Amniotic epithelial cell (primary cell): ENCODE measurements around the gene DNPEP.

ENCODE experiments used
- DNase-seq: peaks from one replicate; pipeline ENCODE4 v3.0.0-alpha.2; 2010; ENCODE audit warnings: low read depth

Gene DNPEP

GRCh38 chr2:219387306-219388120, at the start of gene DNPEP:
Gene DNPEP, minus strand, starts transcription at chr2:219387912. Its CDS starts 118 bp downstream, at chr2:219387794.
- peak; percentile 81 for DNase-seq

GRCh38 chr2:219437141-219437540, 49.4 kb upstream of the DNPEP start:
- DNase-seq: no peak

GRCh38 chr2:219436491-219436890, 48.8 kb upstream of the DNPEP start:
- DNase-seq: no peak

GRCh38 chr2:219435701-219436100, 48.0 kb upstream of the DNPEP start:
- DNase-seq: no peak

- DNase-seq: no peak
Observed at GRCh38 chr2:219434718-219435525, 47.2 kb upstream of the DNPEP start, which contains the start of gene SPEG. Gene SPEG, plus strand, starts transcription at chr2:219434843. Its CDS starts 135 bp downstream, at chr2:219434978.

GRCh38 chr2:219434468-219434717, 46.7 kb upstream of the DNPEP start:
- DNase-seq: no peak

GRCh38 chr2:219433666-219434467, 46.2 kb upstream of the DNPEP start:
- peak; percentile 93 for DNase-seq

GRCh38 chr2:219430633-219431615, 43.2 kb upstream of the DNPEP start:
- no peak for DNase-seq

GRCh38 chr2:219429958-219430606, 42.4 kb upstream of the DNPEP start:
- DNase-seq: no peak

- DNase-seq: no peak
Observed at GRCh38 chr2:219428469-219428868, 40.8 kb upstream of the DNPEP start.

- DNase-seq: no peak
Observed at GRCh38 chr2:219426534-219427136, 38.9 kb upstream of the DNPEP start.

GRCh38 chr2:219426068-219426443, 38.3 kb upstream of the DNPEP start:
- no peak for DNase-seq

GRCh38 chr2:219425238-219426067, 37.7 kb upstream of the DNPEP start:
- DNase-seq: no peak

- DNase-seq: no peak
Observed at GRCh38 chr2:219423652-219424377, 36.1 kb upstream of the DNPEP start.

GRCh38 chr2:219422952-219423534, 35.3 kb upstream of the DNPEP start:
- no peak for DNase-seq

- DNase-seq: no peak
Observed at GRCh38 chr2:219421323-219421722, 33.6 kb upstream of the DNPEP start.

GRCh38 chr2:219420687-219421086, 33.0 kb upstream of the DNPEP start:
- no peak for DNase-seq
